B cell (primary cell): ENCODE measurements around the gene ENOPH1. TPM values are rescaled to one million over a fixed set of nuclear protein-coding genes. Genes with fewer than 3 reads are reported as not detected.

ENCODE experiments used
- ATAC-seq: fragments of 200-7000 bp; cut with Tn5 transposase; one replicate; pipeline ENCODE4 v1.10.0; 2021; ENCODE audit warnings: low read depth, mild to moderate bottlenecking, moderate number of reproducible peaks, moderate library complexity
- CTCF ChIA-PET: fragments of 350-600 bp; sonication (Branson Sonifier 250); formaldehyde crosslinking; loops from one replicate; lab custom pipeline; 2021; ENCODE audit warnings: antibody characterized with exemption, inconsistent platforms; lab: Charles Lee
- POLR2A ChIA-PET: fragments of 350-600 bp; sonication (Branson Sonifier 250); formaldehyde crosslinking; loops from one replicate; lab custom pipeline; 2021; ENCODE audit warnings: antibody characterized with exemption; lab: Charles Lee
- DNase-seq: peaks from one replicate; pipeline ENCODE4 v3.0.0; 2013
- H2AFZ ChIP-seq: 2 replicates; pipeline ENCODE4 v1.6.1; 2012; ENCODE audit warnings: mild to moderate bottlenecking, low read depth, low read length; ENCODE audit not compliant: insufficient read depth, poor library complexity, severe bottlenecking
- H3K27ac ChIP-seq, 2 donors: 1 replicate in 1 of 2; 2 replicates in 1 of 2; pipeline ENCODE4 v1.5.1; 2012 to 2013; ENCODE audit warnings: low read length in 2 of 2, mild to moderate bottlenecking in 2 of 2, moderate library complexity in 1 of 2
- H3K27me3 ChIP-seq, 4 experiments: fragments of 200-600 bp in 1 of 4; sonication (generic) in 1 of 4; replicated peaks in 1 of 4; 1 replicate in 2 of 4; 2 replicates in 2 of 4; pipeline versions ENCODE4 v1.6.1 to v1.7.0; 2013 to 2016; ENCODE audit warnings: low read length in 3 of 4, mild to moderate bottlenecking in 2 of 4, mixed read lengths in 1 of 4, moderate library complexity in 1 of 4; ENCODE audit not compliant: insufficient read depth in 4 of 4, control insufficient read depth in 3 of 4; ENCODE audit errors: control extremely low read depth in 1 of 4
- H3K36me3 ChIP-seq, 2 experiments: replicated peaks in 1 of 2; 1 replicate in 1 of 2; 2 replicates in 1 of 2; pipeline versions ENCODE4 v1.6.1 to v1.7.1; 2013; ENCODE audit warnings: low read length in 1 of 2; ENCODE audit not compliant: insufficient read depth in 2 of 2, control insufficient read depth in 1 of 2; ENCODE audit errors: control extremely low read depth in 1 of 2, extremely low read depth in 1 of 2
- H3K4me1 ChIP-seq, 2 donors: fragments of 200-600 bp in 1 of 2; sonication (generic) in 1 of 2; 1 replicate in 1 of 2; 2 replicates in 1 of 2; pipeline versions ENCODE4 v1.5.1 to v1.6.1; 2013 to 2017; ENCODE audit warnings: low read length in 2 of 2; ENCODE audit not compliant: control insufficient read depth in 2 of 2, insufficient read depth in 2 of 2
- H3K4me2 ChIP-seq: replicated peaks from 2 replicates; pipeline ENCODE3; 2012; ENCODE audit warnings: mild to moderate bottlenecking, low read depth, low read length; ENCODE audit not compliant: poor library complexity, severe bottlenecking
- H3K4me3 ChIP-seq, 5 experiments: fragments of 200-600 bp in 1 of 5; sonication (generic) in 1 of 5; 1 replicate in 3 of 5; 2 replicates in 2 of 5; pipeline versions ENCODE4 v1.5.1 to v1.7.0; 2011 to 2016; ENCODE audit warnings: low read length in 4 of 5, mild to moderate bottlenecking in 4 of 5, low read depth in 2 of 5, control low read depth in 1 of 5, moderate library complexity in 1 of 5; ENCODE audit not compliant: insufficient read depth in 1 of 5; ENCODE audit errors: control extremely low read depth in 1 of 5, extremely low read depth in 1 of 5
- H3K79me2 ChIP-seq: fragments of 200-600 bp; sonication (generic); one replicate; pipeline ENCODE4 v1.6.0; 2016; ENCODE audit warnings: low read length; ENCODE audit not compliant: control insufficient read depth, insufficient read depth
- H3K9ac ChIP-seq: fragments of 200-600 bp; sonication (generic); 2 replicates; pipeline ENCODE4 v1.6.1; 2017; ENCODE audit warnings: mild to moderate bottlenecking, low read length, moderate library complexity
- H3K9me3 ChIP-seq, 3 donors: one replicate each; pipeline versions ENCODE4 v1.6.1 to v1.7.1; 2013; ENCODE audit warnings: low read length in 2 of 3; ENCODE audit not compliant: control insufficient read depth in 2 of 3, insufficient read depth in 1 of 3; ENCODE audit errors: control extremely low read depth in 1 of 3
- H4K20me1 ChIP-seq: 2 replicates; pipeline ENCODE4 v1.6.0; 2012; ENCODE audit warnings: mild to moderate bottlenecking, low read length; ENCODE audit not compliant: insufficient read depth, control insufficient read depth, poor library complexity, severe bottlenecking
- H3K27ac Mint-ChIP-seq: one replicate; pipeline ENCODE4 v1.8.0; 2021; ENCODE audit warnings: mixed read lengths
- H3K27me3 Mint-ChIP-seq: one replicate; pipeline ENCODE4 v1.8.0; 2021; ENCODE audit warnings: mixed read lengths
- H3K4me1 Mint-ChIP-seq: one replicate; pipeline ENCODE4 v1.8.0; 2021; ENCODE audit warnings: mixed read lengths
- H3K4me3 Mint-ChIP-seq: one replicate; pipeline ENCODE4 v1.8.0; 2021; ENCODE audit warnings: mixed read lengths
- H3K9me3 Mint-ChIP-seq: one replicate; pipeline ENCODE4 v1.8.0; 2022; ENCODE audit warnings: mixed read lengths; ENCODE audit not compliant: insufficient read depth
- CTCF ChIP-seq: fragments of 200-600 bp; IDR thresholded peaks from one replicate; pipeline ENCODE4 v1.8.0; 2022; ENCODE audit warnings: antibody characterized with exemption, mild to moderate bottlenecking
- EZH2 ChIP-seq: IDR thresholded peaks from 2 replicates; pipeline ENCODE4 v1.6.1; 2012; ENCODE audit warnings: borderline replicate concordance, low read depth, mild to moderate bottlenecking, moderate library complexity, low read length; ENCODE audit not compliant: insufficient read depth, poor library complexity, severe bottlenecking
- WGBS: methylation state at CpG from one replicate; pipeline ENCODE4 v1.1.5; 2013; ENCODE audit warnings: missing lambda C conversion rate; ENCODE audit not compliant: insufficient coverage; 5-methylcytosine and 5-hydroxymethylcytosine counted together
- intact Hi-C: fragments of 100-400 bp; cut with micrococcal nuclease; formaldehyde crosslinking; loops from one replicate; pipeline ENCODE4 v1.10.0; 2022
- polyA plus RNA-seq: library from polyadenylated mRNA; depleted of rRNA; stranded (reverse); fragments of >200 nt; gene quantifications from 2 replicates; pipeline ENCODE4 v1.2.3, GENCODE V29; 2012
- total RNA-seq, 2 donors: library from RNA; stranded (reverse); fragments of 120-200 nt in 1 of 2; gene quantifications; 1 replicate in 1 of 2; 2 replicates in 1 of 2; pipeline versions ENCODE4 v1.2.3 to v1.2.4, GENCODE V29; 2013 to 2022

Gene ENOPH1
- total and polyA plus RNA-seq, 2 donors (not counting 1 experiment from before 2014, with no cell fraction given): 10.9 to 20.2 TPM

GRCh38 chr4:82484996-82485783 lies 54.8 kb downstream of the ENOPH1 start:
- Histone ChIP-seq H3K9ac (no peak overlapping the region), H3K9me3 (no peaks in the 10 kb centered on the region), H3K79me2 (no peaks in the 10 kb centered on the region), H3K36me3 (no peaks in the 10 kb centered on the region), H3K27me3 (no peaks in the 10 kb centered on the region), H3K27ac (no peak overlapping the region), H3K4me3 (no peak overlapping the region), H3K4me2 (no peak overlapping the region), H2AFZ (no peak overlapping the region), H4K20me1 (no peaks in the 10 kb centered on the region), H3K4me1 (no peaks in the 10 kb centered on the region)
- intact Hi-C loops: no loop called here
- H3K4me1 Mint-ChIP-seq: no peaks in the 10 kb centered on the region
- POLR2A ChIA-PET: no interaction called here
- H3K4me3 Mint-ChIP-seq: no peak overlapping the region
- no peak overlapping the region for H3K27ac Mint-ChIP-seq
- TF ChIP-seq EZH2: no peak
- no peak for TF ChIP-seq CTCF
- CTCF ChIA-PET: no interaction called here
- DNase-seq (no peak), ATAC-seq (no peak)
- 92% methylated on average over 8 of the region's 14 CpGs for WGBS
- no peaks in the 10 kb centered on the region for H3K27me3 Mint-ChIP-seq
- no peaks in the 10 kb centered on the region for H3K9me3 Mint-ChIP-seq

DNA sequence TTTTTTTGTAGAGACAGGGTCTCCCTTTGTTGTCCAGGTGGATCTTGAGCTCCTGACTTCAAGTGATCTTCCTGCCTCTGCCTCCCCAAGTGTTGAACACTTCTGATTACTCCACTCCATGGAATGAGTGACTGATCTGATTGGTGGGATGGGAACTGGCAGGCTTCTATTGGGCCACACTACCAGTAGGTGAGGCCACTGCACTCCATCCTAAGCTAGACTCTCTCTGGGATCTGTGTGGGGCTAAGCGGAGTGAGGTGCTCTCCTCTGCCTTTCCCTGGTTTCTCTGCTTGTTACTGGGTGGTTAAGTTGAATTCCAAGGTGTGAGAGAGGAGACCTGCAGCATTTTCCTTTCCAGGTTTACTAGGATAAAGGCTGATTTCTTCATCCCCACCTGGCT lies 58.7 kb downstream of the ENOPH1 start:
- no peaks in the 10 kb centered on the region for H3K4me1 ChIP-seq
- ChIA-PET POLR2A (no interaction called here), CTCF (no interaction called here)
- TF ChIP-seq CTCF (no peak), EZH2 (no peak)
- H3K27me3 ChIP-seq: no peaks in the 10 kb centered on the region
- H2AFZ ChIP-seq: no peak overlapping the region
- H3K27ac ChIP-seq: no peak overlapping the region
- ATAC-seq (no peak), DNase-seq (no peak)
- no peaks in the 10 kb centered on the region for H3K9me3 Mint-ChIP-seq
- no peaks in the 10 kb centered on the region for H3K79me2 ChIP-seq
- no peak overlapping the region for H3K9ac ChIP-seq
- no peak overlapping the region for H3K4me3 ChIP-seq
- H3K4me1 Mint-ChIP-seq: no peaks in the 10 kb centered on the region
- H3K27ac Mint-ChIP-seq: no peak overlapping the region
- H3K27me3 Mint-ChIP-seq: no peaks in the 10 kb centered on the region
- intact Hi-C loops: no loop called here
- WGBS: no CpG with 5 or more reads among the region's 1 CpG
- no peak overlapping the region for H3K4me3 Mint-ChIP-seq
- no peaks in the 10 kb centered on the region for H4K20me1 ChIP-seq
- H3K36me3 ChIP-seq: no peaks in the 10 kb centered on the region
- no peak overlapping the region for H3K4me2 ChIP-seq
- no peaks in the 10 kb centered on the region for H3K9me3 ChIP-seq
